ENCODE results near the gene KCNG2.

Gene KCNG2

DNA sequence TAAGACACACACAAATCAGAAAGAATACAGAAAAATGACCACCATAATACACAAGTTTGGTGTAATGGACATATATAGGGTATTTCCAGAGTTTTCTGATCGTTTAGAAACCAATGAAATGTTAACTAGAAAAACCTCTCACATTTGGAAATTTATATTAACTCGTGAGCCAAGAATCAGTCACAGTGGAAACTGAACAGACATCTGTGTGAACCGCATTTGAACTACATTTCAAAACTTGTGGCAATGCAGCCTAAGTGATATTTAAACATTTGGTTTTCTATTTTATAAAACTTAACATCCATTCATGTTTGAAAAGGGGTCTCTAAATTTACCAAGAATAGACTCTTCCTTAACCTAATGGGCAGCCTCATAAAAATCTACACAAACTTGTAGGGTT is 29.0 kb upstream of the KCNG2 start:
- DNase-seq (ENCODE audit: low read depth): peak; percentile 6

DNA sequence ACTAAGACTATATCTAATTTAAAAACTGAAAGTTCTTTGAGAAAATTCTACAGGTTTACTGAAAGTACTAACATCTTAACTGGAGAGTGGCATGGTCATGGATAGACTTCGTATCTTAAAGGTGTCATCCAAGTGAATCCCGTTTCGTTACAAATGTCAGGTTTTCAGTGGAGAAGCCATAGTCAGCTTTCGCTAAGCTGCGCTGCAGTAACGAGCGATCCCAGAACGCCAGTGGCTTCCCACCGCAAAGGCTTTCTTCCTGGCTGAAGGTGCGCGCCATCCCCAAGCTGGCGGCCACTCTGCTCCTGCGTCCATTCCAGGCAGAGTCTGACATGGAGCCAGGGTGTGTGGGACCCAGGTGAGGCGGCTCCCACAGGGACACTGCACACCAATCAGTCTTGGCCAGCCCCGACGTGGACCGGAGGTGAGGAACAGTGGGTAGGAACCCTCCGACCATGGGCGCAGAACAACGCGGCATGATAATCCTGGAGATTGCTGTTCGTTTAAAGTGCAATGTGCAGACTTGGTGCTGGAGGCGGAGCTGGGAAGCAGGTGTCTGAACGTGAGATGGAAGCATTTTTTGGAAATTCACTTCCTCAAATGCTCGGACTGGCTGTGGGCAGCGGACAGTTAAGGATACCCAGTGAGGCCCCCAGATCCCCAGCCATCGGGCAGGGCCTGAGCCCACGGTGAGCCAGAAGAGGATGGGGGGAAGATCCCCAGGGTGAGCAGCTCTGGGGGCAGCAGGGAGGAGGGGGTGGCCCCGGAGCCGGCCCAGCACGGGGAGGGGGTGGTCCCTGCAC is 27.8 kb upstream of the KCNG2 start:
- no peak for DNase-seq (ENCODE audit: low read depth)

DNA sequence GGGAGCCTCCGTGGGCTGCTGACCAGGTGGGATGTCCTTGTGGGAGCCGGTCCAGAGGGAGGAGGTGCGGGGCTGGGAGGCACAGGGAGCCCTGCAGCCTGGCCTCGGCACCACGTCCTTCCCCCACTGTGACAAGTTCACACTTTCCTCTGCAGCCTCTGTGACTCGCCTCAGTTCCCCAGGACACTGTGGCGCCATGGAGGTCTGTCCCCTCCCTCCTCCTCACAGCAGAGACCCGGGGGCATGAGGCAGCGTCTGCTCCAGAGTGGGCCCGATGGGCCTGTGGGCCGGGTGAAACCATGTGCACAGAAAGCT is 27.3 kb upstream of the KCNG2 start:
- no peak for DNase-seq (ENCODE audit: low read depth)

DNA sequence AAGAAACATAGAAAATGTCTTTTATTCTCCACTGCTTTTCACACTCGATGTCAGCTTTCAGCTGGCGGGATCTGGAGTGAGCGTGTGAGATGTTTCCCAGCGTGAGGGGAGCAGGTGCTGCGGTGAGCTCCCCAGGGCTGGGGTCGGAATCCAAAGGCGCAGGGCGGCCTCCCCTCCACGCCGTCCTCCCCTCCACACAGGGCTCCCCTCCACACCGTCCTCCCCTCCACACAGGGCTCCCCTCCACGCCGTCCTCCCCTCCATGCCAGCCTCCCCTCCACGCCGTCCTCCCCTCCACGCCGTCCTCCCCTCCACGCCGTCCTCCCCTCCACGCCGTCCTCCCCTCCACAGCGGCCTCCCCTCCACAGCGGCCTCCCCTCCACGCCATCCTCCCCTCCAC is 26.9 kb upstream of the KCNG2 start:
- DNase-seq (ENCODE audit: low read depth): no peak

- DNase-seq (ENCODE audit: low read depth): no peak
These were observed 26.2 kb upstream of the KCNG2 start for GRCh38 chr18:79771446-79772107.

DNA sequence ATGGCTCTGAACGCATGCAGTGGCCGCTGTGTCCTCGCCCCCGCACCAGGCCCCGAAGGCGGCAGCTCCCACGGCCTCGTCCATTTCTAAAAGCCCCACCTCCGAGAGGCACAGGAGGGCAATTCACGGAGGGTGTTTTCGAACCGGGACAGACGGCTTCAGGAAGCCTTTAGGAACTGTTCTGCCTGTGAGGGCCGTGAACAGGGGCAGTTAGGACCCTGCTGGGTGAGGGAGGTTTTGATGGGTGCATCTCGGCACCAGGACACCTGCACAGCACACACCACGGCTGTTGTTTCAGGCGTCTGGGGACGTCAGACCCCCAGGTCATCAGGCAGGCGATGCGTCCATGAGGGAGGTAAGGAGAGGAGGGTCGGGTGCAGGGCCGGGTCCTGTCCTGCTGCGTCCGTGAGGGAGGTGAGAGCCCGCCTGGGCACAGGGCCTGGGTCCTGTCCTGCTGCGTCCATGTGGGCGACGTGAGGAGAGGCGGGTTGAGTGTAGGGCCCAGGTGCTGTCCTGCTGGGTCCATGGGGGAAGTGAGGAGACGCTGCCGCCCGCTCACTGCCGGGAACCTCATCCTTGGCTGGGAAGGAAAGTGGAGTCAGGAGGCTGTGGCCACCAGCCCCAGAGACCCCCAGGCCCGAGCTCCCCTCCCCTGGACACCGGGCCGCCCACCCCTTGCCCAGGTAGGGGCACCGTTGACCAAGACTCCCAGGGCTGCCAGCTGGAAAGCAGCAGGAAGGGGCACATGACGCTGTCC is 25.5 kb upstream of the KCNG2 start:
- no peak for DNase-seq (ENCODE audit: low read depth)

GRCh38 chr18:79772865-79773696 is 24.7 kb upstream of the KCNG2 start:
- no peak for DNase-seq (ENCODE audit: low read depth)

GRCh38 chr18:79774111-79774510 is 23.6 kb upstream of the KCNG2 start:
- DNase-seq (ENCODE audit: low read depth): no peak

DNA sequence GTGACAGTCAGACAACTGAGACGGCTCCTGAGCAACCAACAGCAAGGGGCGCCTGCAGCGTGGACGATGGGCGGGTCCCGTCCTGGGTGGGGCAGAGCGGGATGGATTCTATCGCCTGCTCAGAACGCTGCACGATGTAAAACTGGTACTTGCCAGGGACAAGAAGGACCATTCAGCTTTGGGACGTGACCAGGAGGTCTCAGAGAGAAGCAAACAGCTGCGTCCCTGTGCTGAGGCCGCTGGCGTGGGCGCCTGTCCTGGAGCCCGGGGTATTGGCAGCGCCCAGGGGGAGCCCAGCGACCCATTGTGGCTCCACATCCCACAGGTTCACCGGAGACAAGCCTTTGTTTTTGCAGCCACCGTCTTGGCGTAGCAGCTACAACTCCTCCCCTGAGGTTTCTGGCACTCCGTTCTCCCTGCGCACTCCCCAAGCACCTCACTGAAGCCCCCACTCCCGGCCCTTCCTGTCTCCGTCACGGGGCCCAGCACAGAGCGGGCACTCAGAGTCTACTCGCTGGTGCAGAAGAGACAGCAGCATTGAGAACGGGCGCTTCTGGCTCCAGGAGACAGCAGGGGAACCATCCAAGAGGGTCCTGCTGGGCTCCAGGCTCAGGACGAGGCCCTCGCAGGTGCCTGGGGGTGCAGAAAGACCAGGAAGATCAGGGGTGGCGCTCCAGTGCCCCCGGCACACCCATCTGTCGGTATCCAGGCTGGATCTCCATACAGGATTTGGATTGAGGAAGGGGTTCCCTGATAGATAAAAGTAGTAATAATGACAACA is 22.1 kb upstream of the KCNG2 start:
- no peak for DNase-seq (ENCODE audit: low read depth)

DNA sequence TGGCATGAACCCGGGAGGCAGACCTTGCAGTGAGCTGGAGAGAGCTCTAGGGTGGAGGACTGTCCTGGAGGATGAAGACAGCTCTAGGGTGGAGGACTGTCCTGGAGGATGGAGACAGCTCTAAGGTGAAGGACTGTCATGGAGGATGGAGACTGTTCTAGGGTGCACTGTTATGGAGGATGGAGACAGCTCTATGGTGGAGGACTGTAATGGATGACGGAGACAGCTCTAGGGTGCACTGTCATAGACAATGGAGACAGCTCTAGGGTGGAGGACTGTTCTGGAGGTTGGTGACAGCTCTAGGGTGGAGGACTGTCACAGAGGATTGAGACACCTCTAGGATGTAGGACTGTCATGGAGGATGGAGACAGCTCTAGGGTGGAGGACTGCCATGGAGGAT is 21.1 kb upstream of the KCNG2 start:
- no peak for DNase-seq (ENCODE audit: low read depth)

DNA sequence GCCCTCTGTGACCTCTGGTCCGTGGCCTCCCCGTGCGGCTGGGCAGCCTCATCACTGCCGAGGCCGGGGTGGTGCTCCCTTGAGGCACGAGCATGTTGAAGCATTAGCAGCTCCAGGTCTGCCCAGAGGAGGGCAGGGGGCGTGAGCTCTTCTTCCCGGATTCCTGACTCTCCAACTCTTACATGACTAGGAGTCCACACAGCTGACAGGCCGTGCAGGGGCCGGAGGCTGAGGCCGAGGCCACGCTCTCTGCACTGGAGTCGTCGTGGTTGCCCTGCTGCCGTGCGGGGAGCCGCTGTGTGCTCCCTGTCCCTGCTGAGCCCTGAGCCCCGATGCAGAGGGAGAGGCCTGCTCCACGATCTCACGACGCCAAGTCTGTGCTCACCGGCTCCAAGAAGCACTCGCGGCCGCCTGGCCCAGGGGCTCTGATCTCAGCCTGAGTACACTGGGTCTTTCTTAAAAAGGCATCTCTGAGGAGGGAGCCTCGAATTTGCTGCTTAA is 19.4 kb upstream of the KCNG2 start:
- no peak for DNase-seq (ENCODE audit: low read depth)

DNA sequence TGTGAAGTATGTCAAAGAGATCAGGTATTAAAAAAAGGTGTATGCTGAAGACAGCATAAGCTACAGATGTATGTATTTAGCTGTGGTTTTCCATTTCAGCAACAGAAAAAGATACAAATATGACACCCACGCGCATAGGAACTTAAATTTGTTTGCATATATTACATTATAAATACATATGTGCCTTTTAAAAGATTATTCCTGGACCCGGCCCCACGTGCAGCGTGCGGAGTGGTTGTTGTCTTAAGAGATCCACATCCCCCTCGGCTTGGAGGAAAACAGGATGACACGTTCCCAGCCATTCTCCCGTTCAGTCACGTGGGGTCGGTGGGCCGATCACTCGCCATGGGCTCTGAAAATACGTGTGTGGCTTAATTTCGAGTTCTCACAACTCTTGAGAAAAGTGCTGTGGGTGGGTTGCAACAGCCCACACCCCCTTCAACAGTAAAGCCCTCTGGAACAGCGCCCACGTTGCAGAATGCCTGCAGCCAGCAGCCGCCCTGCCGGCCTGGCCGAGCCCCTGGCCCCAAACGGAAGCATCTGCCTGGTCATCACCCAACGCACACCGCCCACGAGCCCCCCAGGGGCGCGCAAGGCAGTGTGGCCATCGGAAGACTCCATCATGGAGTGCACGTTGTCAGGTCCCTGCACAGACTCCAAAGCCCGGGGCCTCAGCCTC is 18.6 kb upstream of the KCNG2 start:
- no peak for DNase-seq (ENCODE audit: low read depth)

DNA sequence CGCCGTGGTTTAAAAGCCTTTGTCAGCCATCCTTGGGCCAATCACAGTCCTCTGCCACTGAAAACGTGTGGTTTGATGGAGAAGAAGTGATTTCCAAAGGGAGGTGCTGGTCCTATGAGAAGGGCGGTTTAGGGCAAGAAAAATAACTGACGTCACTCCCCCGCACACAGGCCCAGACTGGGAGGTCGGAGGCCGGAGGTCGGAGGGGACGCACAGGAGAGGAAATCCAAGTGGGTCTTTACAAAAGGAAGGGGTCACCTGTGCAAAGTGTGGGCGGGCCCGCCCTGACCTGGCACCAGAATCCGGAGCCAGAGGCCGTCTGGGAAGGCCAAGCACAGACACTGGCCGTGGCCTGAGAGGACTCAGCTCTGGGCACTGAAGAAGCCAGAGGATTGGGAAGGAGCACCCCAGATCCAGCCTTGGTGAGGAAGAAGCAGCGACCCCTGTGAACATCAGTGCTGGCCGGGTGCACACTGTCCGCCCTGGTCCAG is 18.0 kb upstream of the KCNG2 start:
- DNase-seq (ENCODE audit: low read depth): no peak

GRCh38 chr18:79780547-79780946 is 17.2 kb upstream of the KCNG2 start:
- no peak for DNase-seq (ENCODE audit: low read depth)

- no peak for DNase-seq (ENCODE audit: low read depth)
These were observed 16.3 kb upstream of the KCNG2 start for GRCh38 chr18:79781331-79781941.

DNA sequence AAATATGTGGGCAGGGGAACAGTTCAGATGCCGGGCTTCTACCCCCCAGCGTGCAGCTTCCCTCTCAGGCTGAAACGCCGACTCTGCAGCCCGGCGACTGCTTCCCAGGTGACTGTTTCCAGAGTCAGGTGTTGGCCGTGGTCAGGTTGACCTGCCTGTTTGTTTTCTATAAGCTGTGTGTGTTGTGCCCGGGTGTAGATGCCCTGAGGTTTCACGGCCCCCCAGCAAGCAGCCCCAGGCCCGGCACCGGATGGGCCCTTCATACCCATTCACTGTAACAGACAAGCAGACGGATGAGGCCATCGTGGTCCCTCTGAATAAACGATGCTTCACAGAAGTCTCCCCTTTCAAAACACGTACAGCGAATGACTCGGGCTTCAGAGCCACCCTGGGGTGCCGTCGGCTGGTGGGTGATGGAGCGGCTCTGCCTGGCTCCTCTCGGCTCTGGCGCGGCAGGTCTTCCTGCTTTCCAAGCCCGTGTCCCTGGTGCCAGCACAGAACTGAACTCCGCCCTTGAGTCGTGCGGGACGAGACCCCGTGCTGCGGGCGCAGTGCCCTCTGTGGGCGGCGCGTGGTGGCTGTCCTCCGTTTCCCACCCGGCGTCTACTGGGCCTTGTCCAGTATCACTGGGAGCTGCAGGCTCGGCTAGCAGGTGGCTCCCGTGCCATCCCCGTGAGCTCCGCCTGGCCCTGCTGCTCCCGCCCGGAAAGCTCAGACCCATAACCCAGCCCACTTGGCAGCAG is 15.0 kb upstream of the KCNG2 start:
- no peak for DNase-seq (ENCODE audit: low read depth)

DNA sequence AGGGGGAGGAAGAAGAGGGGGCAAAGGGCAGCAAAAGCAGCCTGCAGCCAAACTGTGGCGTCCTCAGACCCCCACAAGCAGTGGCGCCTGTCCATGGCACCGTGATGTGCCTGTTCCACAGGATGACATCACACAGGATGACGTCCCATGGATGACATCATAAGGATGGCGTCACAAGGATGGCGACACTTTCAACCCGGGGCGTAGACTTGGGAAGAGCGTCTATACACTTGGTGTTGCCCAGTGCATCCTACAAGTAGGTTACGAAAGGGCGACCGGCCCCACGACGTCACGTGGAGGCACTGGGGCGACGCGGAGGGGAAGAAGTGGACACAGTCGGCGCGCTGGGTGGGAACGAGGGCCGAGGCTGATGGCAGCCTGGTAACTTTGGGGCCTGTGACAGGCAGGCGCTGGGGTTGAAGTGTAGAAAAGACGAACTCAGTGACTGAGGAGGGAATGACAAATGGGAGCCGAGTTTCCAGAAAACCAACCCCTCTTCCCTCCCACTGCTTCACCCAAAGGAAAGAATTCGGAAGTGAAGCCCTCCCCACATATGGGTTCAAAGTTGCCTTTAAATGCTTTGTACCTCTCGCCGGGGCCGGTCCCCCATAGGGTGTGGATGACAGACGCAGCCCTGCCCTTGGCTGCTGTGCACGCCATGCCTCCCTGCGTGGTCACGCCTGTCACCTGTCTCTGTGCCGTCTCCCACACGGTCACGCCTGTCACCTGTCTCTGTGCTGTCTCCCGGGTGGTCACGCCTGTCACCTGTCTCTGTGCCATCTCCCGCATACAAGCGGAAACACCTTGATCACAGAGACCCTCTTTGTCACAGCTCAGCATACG is 13.4 kb upstream of the KCNG2 start:
- DNase-seq (ENCODE audit: low read depth): no peak

- DNase-seq (ENCODE audit: low read depth): peak; percentile 57
These were observed 12.6 kb upstream of the KCNG2 start for GRCh38 chr18:79784965-79785770.
